Suprapubic skin (tissue), 3 donors: ENCODE measurements around the gene TGM1.

Experiments used
- CTCF ChIP-seq, 2 donors: fragments of 200-600 bp in 1 of 2; fragments of 450-650 bp in 1 of 2; sonication (generic) in 1 of 2; IDR thresholded peaks; one replicate each; pipeline ENCODE4 v1.5.1; 2016 to 2019; ENCODE audit warnings: antibody characterized with exemption in 2 of 2, mild to moderate bottlenecking in 1 of 2, moderate library complexity in 1 of 2
- POLR2A ChIP-seq, 2 donors: fragments of 450-650 bp; IDR thresholded peaks; one replicate each; pipeline ENCODE4 v1.6.1; 2017; ENCODE audit warnings: antibody characterized with exemption in 2 of 2, mild to moderate bottlenecking in 2 of 2, moderate library complexity in 2 of 2

DNA sequence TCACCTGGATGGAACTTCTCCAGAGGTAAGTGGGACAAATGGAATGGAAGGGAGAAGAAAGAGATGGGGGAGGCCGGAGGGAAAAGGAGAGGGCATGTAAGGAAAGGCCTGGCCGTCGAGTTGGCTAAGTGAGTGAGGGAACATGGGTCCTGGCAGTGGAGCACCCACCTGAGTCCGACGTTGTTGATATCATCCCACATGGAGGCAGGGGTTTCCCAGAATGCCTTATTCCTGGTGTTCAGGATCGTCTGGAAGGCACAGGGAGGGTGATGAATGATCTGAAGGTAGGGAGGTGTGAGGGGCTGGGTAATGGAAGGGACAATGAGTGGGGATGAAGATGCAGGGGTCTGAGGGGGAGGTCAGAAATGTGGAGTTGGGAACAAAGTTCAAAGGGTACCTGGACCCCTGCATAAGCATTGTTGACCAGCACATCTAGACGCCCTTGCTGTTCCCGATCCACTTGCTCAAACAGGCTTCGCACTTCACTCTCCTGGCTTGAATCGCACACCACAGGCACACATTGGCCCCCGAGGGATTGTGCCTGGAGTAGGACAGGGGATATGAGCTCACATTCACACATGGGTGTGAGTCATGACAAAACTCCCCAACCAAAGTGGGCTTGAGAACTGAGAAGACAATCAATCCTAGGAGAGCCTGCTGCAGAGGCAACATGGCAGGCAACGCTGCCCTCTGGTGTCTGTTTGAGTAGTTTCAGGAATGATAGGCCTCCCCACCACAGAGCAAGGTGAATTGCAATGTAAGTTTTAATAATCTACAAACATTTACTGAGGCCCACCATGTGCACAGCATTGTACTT, 33.6 kb upstream of the TGM1 start:
- TF ChIP-seq CTCF (IDR thresholded peaks at IDR 0.05), result peak; percentile 71 to 74
- TF ChIP-seq POLR2A (IDR thresholded peaks at IDR 0.05), result no peak
